SU-DHL-6 (cell line): ENCODE results near the gene ARID5B.

Experiments used
- H2AFZ ChIP-seq: fragments of 200-600 bp; sonication (generic); 2 replicates; pipeline ENCODE4 v1.6.1; 2014; ENCODE audit warnings: low read depth, mild to moderate bottlenecking, moderate library complexity, mixed read lengths, antibody characterized with exemption, low read length; ENCODE audit not compliant: severe bottlenecking
- H3F3A ChIP-seq: fragments of 200-600 bp; shearing (Covaris generic); 2 replicates; pipeline ENCODE4 v1.6.0; 2016; ENCODE audit warnings: antibody characterized with exemption, mild to moderate bottlenecking; ENCODE audit not compliant: insufficient read depth
- H3K27ac ChIP-seq: fragments of 200-600 bp; sonication (generic); 2 replicates; pipeline ENCODE4 v1.5.1; 2016; ENCODE audit warnings: low read depth, mild to moderate bottlenecking, low read length, moderate library complexity, mixed read lengths
- H3K27me3 ChIP-seq: fragments of 200-600 bp; sonication (generic), shearing (Covaris generic); 2 replicates; pipeline ENCODE4 v1.6.0; 2014; ENCODE audit warnings: mild to moderate bottlenecking, low read length
- H3K36me3 ChIP-seq: fragments of 200-600 bp; sonication (generic); 2 replicates; pipeline ENCODE4 v1.6.1; 2014; ENCODE audit warnings: mild to moderate bottlenecking, low read length, mixed read lengths
- H3K4me2 ChIP-seq: fragments of 300-600, 200-600 bp; shearing (Covaris generic), sonication (generic); 2 replicates; pipeline ENCODE4 v1.6.0; 2014; ENCODE audit warnings: low read length, low read depth, mild to moderate bottlenecking; ENCODE audit not compliant: poor library complexity, severe bottlenecking
- H3K4me3 ChIP-seq: fragments of 200-600 bp; sonication (generic); 2 replicates; pipeline ENCODE4 v1.5.1; 2014; ENCODE audit warnings: antibody characterized with exemption, low read length, mild to moderate bottlenecking, mixed read lengths; ENCODE audit not compliant: insufficient read depth, poor library complexity, severe bottlenecking
- H3K79me2 ChIP-seq: fragments of 200-600 bp; sonication (generic); 2 replicates; pipeline ENCODE4 v1.6.1; 2014; ENCODE audit warnings: mild to moderate bottlenecking, low read length, moderate library complexity; ENCODE audit not compliant: insufficient read depth
- H3K9ac ChIP-seq: fragments of 200-600 bp; sonication (generic); 2 replicates; pipeline ENCODE4 v1.7.0; 2014; ENCODE audit warnings: mild to moderate bottlenecking, low read length
- H3K9me2 ChIP-seq: fragments of 200-600 bp; sonication (generic); replicated peaks from 2 replicates; pipeline ENCODE4 v1.6.1; 2014; ENCODE audit warnings: low read length; ENCODE audit not compliant: insufficient read depth
- H3K9me3 ChIP-seq: fragments of 200-600 bp; sonication (generic); 2 replicates; pipeline ENCODE4 v1.6.1; 2014; ENCODE audit warnings: low read length, mixed read lengths; ENCODE audit not compliant: insufficient read depth
- H4K20me1 ChIP-seq: fragments of 200-600 bp; sonication (generic); 2 replicates; pipeline ENCODE4 v1.6.1; 2014; ENCODE audit warnings: low read depth, mild to moderate bottlenecking, antibody characterized with exemption, low read length, moderate library complexity, mixed read lengths
- EZH2phosphoT487 ChIP-seq: fragments of 200-600 bp; sonication (generic), shearing (Covaris generic); conservative IDR thresholded peaks from 2 replicates; pipeline ENCODE4 v1.6.1; 2018; ENCODE audit warnings: mild to moderate bottlenecking, antibody characterized with exemption, low read length, moderate library complexity, mixed read lengths
- TF ChIP-seq, protein P1 (sequence below): fragments of 200-600 bp; sonication (generic); IDR thresholded peaks from one replicate; pipeline ENCODE4 v1.5.1; 2017; ENCODE audit warnings: antibody characterized with exemption, mild to moderate bottlenecking, low read length, moderate library complexity; ENCODE audit not compliant: insufficient read depth, poor library complexity, severe bottlenecking

The ARID5B gene

DNA sequence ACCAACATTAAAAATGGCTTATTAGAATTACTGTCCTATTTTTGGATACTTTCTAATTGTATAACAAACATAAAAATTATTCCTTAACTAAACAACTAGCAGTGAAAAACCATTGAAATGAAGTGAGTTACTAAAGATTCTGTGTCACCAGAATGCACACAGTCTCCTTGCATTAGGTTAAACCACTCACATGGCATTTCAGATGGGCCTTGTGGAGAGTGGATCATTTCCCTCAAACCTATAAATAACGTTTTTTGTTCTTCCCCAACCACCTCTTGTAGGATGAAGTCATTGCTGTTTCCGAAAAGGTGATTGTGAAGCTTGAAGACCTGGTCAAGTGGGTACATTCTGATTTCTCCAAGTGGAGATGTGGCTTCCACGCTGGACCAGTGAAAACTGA is 38.4 kb downstream of the ARID5B start:
- no peaks in the 10 kb centered on the region for H3K9me3 ChIP-seq
- H2AFZ ChIP-seq = no peak overlapping the region
- peaks cover 84% of the 10 kb centered on the region for H3K79me2 ChIP-seq
- no peak for TF ChIP-seq EZH2phosphoT487
- TF ChIP-seq, protein P1, sequence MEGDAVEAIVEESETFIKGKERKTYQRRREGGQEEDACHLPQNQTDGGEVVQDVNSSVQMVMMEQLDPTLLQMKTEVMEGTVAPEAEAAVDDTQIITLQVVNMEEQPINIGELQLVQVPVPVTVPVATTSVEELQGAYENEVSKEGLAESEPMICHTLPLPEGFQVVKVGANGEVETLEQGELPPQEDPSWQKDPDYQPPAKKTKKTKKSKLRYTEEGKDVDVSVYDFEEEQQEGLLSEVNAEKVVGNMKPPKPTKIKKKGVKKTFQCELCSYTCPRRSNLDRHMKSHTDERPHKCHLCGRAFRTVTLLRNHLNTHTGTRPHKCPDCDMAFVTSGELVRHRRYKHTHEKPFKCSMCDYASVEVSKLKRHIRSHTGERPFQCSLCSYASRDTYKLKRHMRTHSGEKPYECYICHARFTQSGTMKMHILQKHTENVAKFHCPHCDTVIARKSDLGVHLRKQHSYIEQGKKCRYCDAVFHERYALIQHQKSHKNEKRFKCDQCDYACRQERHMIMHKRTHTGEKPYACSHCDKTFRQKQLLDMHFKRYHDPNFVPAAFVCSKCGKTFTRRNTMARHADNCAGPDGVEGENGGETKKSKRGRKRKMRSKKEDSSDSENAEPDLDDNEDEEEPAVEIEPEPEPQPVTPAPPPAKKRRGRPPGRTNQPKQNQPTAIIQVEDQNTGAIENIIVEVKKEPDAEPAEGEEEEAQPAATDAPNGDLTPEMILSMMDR = no peak
- no peak overlapping the region for H3K4me3 ChIP-seq
- no peaks in the 10 kb centered on the region for H4K20me1 ChIP-seq
- peak overlapping the region; percentile 40 for H3K4me2 ChIP-seq
- H3K9ac ChIP-seq = 0 out of 2 replicates have a peak overlapping the region, but pooled peaks have one; percentile 34
- no peaks in the 10 kb centered on the region for H3K27me3 ChIP-seq
- H3K36me3 ChIP-seq = peaks cover 18% of the 10 kb centered on the region; the same call in 1 of the 2 replicates
- H3K9me2 ChIP-seq = no peaks in the 10 kb centered on the region
- peaks cover 62% of the 10 kb centered on the region for H3F3A ChIP-seq
- peak overlapping the region; percentile 91 for H3K27ac ChIP-seq

DNA sequence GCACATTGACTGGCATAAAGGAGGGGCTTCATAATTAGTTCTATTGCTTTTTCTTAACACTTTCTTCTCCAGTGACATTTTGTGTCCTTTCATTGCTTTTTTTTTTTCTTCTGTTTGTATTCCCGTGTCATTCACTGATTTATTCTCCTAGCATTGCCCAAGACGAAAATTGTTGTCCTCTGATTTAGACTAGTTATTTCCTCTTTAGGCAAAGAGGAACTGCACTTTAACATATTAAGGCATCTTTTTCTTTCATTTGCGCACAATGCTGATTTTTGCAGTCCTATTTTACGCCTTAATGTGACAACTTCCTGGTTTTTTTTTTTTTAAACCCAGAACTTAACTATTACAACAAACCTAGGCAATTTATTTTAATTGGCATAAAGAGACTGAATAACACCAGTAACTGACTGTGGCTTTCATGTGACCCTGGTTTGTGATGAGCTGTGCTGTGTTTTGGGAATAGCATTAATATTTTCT is 39.7 kb downstream of the ARID5B start:
- no peaks in the 10 kb centered on the region for H4K20me1 ChIP-seq
- H3K9me3 ChIP-seq = no peaks in the 10 kb centered on the region
- no peaks in the 10 kb centered on the region for H3K27me3 ChIP-seq
- TF ChIP-seq, protein P1 = no peak
- no peak for TF ChIP-seq EZH2phosphoT487
- peaks cover 21% of the 10 kb centered on the region; the same call in 1 of the 2 replicates for H3K36me3 ChIP-seq
- H3K27ac ChIP-seq = peak overlapping the region; percentile 91
- H3F3A ChIP-seq = peaks cover 67% of the 10 kb centered on the region
- H2AFZ ChIP-seq = no peak overlapping the region
- peak overlapping the region; percentile 39 for H3K9ac ChIP-seq
- peak overlapping the region; percentile 1 for H3K4me3 ChIP-seq
- peak overlapping the region; percentile 61 for H3K4me2 ChIP-seq
- H3K9me2 ChIP-seq = no peaks in the 10 kb centered on the region
- H3K79me2 ChIP-seq = peaks cover 80% of the 10 kb centered on the region

DNA sequence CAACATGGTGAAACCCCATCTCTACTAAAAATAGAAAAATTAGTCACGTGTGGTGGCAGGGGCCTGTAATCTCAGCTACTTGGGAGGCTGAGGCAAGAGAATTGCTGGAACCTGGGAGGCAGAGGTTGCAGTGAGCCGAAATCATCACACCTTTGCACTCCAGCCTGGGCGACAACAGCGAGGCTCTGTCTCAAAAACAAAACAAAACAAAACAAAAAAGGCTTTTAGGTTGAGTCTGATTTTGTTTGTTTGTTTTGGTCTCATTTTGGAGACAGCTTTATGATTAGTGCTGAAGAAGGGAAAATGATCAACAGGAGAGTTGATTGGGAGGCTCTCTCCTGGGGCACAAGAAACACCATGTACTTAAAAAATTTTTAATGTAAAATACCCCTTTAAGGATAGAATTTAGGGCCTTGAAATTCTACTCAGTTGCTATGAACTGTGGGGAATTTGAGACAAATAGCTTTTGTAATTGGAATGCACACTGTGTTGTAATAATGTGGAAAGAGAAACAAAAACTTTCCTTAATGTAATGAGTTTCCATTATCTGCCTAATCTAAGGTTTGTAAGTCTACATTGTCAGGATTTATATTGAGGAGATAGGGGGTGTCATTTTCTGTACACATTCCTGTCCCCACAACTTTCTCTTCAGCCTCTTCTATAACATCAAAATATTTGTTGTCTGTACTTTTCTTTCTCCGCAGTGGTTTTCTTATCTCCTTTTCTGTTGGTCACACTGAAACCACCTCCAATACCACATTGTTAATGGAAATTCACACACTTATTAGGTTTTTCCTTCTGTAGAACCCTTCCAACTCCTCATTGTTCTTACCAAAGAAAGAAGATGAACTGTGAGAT is 41.3 kb downstream of the ARID5B start:
- peaks cover 25% of the 10 kb centered on the region; the same call in 1 of the 2 replicates for H3K36me3 ChIP-seq
- H4K20me1 ChIP-seq = no peaks in the 10 kb centered on the region
- peaks cover 75% of the 10 kb centered on the region for H3K79me2 ChIP-seq
- peak overlapping the region; percentile 39 for H3K9ac ChIP-seq
- H3K9me3 ChIP-seq = no peaks in the 10 kb centered on the region
- peak overlapping the region; percentile 91 for H3K27ac ChIP-seq
- TF ChIP-seq, protein P1 = no peak
- no peak for TF ChIP-seq EZH2phosphoT487
- peak overlapping the region; percentile 27 for H3K4me3 ChIP-seq
- H3F3A ChIP-seq = peaks cover 67% of the 10 kb centered on the region
- no peak overlapping the region for H2AFZ ChIP-seq
- no peaks in the 10 kb centered on the region for H3K27me3 ChIP-seq
- no peaks in the 10 kb centered on the region for H3K9me2 ChIP-seq
- H3K4me2 ChIP-seq = peak overlapping the region; percentile 61
